GM21737 (cell line): ENCODE measurements around the gene MCTP1.
"Not testable (repeated sequence)": the region's sequence is repeated elsewhere in the genome, so short reads cannot be mapped to it uniquely, and the experiment has no call there.

Source experiments
- ATAC-seq: cut with Tn5 transposase; IDR thresholded peaks from one replicate; pipeline ENCODE4 v1.9.1; 2021; ENCODE audit warnings: mild to moderate bottlenecking, moderate library complexity; ENCODE audit not compliant: unreplicated experiment

The MCTP1 gene

GRCh38 chr5:94976853-94977252, 308.0 kb downstream of the MCTP1 start:
- ATAC-seq: no peak

GRCh38 chr5:94972268-94972667, 312.6 kb downstream of the MCTP1 start:
- no peak for ATAC-seq

- peak; percentile 55 for ATAC-seq
These were observed 315.7 kb downstream of the MCTP1 start for GRCh38 chr5:94969174-94969573.

- peak; percentile 59 for ATAC-seq
These were observed 316.3 kb downstream of the MCTP1 start for GRCh38 chr5:94968507-94969095.

- no peak for ATAC-seq
These were observed 317.4 kb downstream of the MCTP1 start for GRCh38 chr5:94967525-94967924.

GRCh38 chr5:94959279-94959678, 325.6 kb downstream of the MCTP1 start:
- ATAC-seq: not testable (repeated sequence)

GRCh38 chr5:94945656-94946055, 339.2 kb downstream of the MCTP1 start:
- no peak for ATAC-seq

GRCh38 chr5:94944160-94944559, 340.7 kb downstream of the MCTP1 start:
- ATAC-seq: no peak

- no peak for ATAC-seq
These were observed 343.7 kb downstream of the MCTP1 start for GRCh38 chr5:94941122-94941755.

- no peak for ATAC-seq
These were observed 352.6 kb downstream of the MCTP1 start for GRCh38 chr5:94932259-94932658.

- no peak for ATAC-seq
These were observed 356.0 kb downstream of the MCTP1 start for GRCh38 chr5:94928891-94929290.

- ATAC-seq: no peak
These were observed 364.3 kb downstream of the MCTP1 start for GRCh38 chr5:94920570-94920969.

- no peak for ATAC-seq
These were observed 368.3 kb downstream of the MCTP1 start for GRCh38 chr5:94916619-94917018.

GRCh38 chr5:94911276-94911675, 373.6 kb downstream of the MCTP1 start:
- no peak for ATAC-seq

GRCh38 chr5:94910721-94911120, 374.2 kb downstream of the MCTP1 start:
- no peak for ATAC-seq

- ATAC-seq: no peak
These were observed 375.9 kb downstream of the MCTP1 start for GRCh38 chr5:94908889-94909480.

GRCh38 chr5:94906750-94907149, 378.1 kb downstream of the MCTP1 start:
- ATAC-seq: no peak

- no peak for ATAC-seq
These were observed 381.2 kb downstream of the MCTP1 start for GRCh38 chr5:94903726-94904125.

GRCh38 chr5:94901191-94901979, 383.5 kb downstream of the MCTP1 start:
- ATAC-seq: peak; percentile 82

- no peak for ATAC-seq
These were observed 384.8 kb downstream of the MCTP1 start for GRCh38 chr5:94900006-94900505.

- no peak for ATAC-seq
These were observed 391.3 kb downstream of the MCTP1 start for GRCh38 chr5:94893412-94894135.
